ENCODE results near the gene DNAJC13.

DNA sequence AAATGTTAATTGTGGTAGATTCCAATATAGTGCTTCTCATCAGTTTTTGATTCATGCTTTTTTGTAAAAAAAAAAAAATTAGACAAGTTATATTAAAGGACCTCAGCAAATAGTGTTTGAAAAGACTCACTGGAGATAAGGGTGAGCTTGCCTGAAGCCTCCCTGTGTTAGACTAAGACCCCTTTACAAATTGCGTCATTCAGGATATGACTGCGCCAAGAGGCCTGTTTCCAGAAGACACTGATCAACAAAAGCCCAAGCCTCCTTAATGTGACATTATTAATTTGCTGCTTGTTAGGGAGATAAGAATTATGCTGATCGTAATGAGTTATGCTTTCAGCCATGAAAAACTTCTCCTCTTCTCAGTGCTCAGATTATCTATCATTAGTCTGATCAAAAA is 13.0 kb upstream of the DNAJC13 start:
- TF ChIP-seq, protein P1, sequence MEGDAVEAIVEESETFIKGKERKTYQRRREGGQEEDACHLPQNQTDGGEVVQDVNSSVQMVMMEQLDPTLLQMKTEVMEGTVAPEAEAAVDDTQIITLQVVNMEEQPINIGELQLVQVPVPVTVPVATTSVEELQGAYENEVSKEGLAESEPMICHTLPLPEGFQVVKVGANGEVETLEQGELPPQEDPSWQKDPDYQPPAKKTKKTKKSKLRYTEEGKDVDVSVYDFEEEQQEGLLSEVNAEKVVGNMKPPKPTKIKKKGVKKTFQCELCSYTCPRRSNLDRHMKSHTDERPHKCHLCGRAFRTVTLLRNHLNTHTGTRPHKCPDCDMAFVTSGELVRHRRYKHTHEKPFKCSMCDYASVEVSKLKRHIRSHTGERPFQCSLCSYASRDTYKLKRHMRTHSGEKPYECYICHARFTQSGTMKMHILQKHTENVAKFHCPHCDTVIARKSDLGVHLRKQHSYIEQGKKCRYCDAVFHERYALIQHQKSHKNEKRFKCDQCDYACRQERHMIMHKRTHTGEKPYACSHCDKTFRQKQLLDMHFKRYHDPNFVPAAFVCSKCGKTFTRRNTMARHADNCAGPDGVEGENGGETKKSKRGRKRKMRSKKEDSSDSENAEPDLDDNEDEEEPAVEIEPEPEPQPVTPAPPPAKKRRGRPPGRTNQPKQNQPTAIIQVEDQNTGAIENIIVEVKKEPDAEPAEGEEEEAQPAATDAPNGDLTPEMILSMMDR (conservative IDR thresholded peaks at IDR 0.05; ENCODE audit: low read length), result no peak
- TF ChIP-seq EZH2phosphoT487 (IDR thresholded peaks at IDR 0.05; ENCODE audit: borderline replicate concordance), result no peak

Data from Loucy (cell line).